ENCODE data around the gene DAND5. TPM values are rescaled to one million over a fixed set of nuclear protein-coding genes. Genes with fewer than 3 reads are reported as not detected.
"Not testable (repeated sequence)": the region's sequence is repeated elsewhere in the genome, so short reads cannot be mapped to it uniquely, and the experiment has no call there.

Gene DAND5
- total RNA-seq, 1 donor from 2014 or later, result not detected

GRCh38 chr19:12954612-12954962 lies 14.8 kb upstream of the DAND5 start:
- Mint-ChIP-seq H3K27me3 (ENCODE audit: unreplicated experiment) (no peaks in the 10 kb centered on the region), H3K9me3 (ENCODE audit: unreplicated experiment) (no peaks in the 10 kb centered on the region), H3K36me3 (ENCODE audit: unreplicated experiment) (peaks cover 23% of the 10 kb centered on the region), H3K27ac (ENCODE audit: unreplicated experiment) (peak overlapping the region; percentile 80), H3K4me3 (ENCODE audit: unreplicated experiment) (no peak overlapping the region), H3K4me1 (ENCODE audit: unreplicated experiment) (peaks cover 36% of the 10 kb centered on the region)
- DNase-seq (ENCODE audit: extremely low spot score, unreplicated experiment), result no peak
- TF ChIP-seq, protein P1, sequence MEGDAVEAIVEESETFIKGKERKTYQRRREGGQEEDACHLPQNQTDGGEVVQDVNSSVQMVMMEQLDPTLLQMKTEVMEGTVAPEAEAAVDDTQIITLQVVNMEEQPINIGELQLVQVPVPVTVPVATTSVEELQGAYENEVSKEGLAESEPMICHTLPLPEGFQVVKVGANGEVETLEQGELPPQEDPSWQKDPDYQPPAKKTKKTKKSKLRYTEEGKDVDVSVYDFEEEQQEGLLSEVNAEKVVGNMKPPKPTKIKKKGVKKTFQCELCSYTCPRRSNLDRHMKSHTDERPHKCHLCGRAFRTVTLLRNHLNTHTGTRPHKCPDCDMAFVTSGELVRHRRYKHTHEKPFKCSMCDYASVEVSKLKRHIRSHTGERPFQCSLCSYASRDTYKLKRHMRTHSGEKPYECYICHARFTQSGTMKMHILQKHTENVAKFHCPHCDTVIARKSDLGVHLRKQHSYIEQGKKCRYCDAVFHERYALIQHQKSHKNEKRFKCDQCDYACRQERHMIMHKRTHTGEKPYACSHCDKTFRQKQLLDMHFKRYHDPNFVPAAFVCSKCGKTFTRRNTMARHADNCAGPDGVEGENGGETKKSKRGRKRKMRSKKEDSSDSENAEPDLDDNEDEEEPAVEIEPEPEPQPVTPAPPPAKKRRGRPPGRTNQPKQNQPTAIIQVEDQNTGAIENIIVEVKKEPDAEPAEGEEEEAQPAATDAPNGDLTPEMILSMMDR (IDR thresholded peaks at IDR 0.05), result no peak

- Mint-ChIP-seq H3K4me3 (ENCODE audit: unreplicated experiment) (peak overlapping the region; percentile 81), H3K4me1 (ENCODE audit: unreplicated experiment) (peaks cover 35% of the 10 kb centered on the region), H3K27ac (ENCODE audit: unreplicated experiment) (peak overlapping the region; percentile 72), H3K36me3 (ENCODE audit: unreplicated experiment) (peaks cover 18% of the 10 kb centered on the region)
- not testable (repeated sequence) for H3K9me3 Mint-ChIP-seq (ENCODE audit: unreplicated experiment); H3K27me3 Mint-ChIP-seq (ENCODE audit: unreplicated experiment); DNase-seq (ENCODE audit: extremely low spot score, unreplicated experiment)
Observed at GRCh38 chr19:12955575-12955974, 13.8 kb upstream of the DAND5 start.

GRCh38 chr19:12955996-12956395 lies 13.4 kb upstream of the DAND5 start:
- H3K36me3 Mint-ChIP-seq (ENCODE audit: unreplicated experiment), result peaks cover 18% of the 10 kb centered on the region
- peaks cover 35% of the 10 kb centered on the region for H3K4me1 Mint-ChIP-seq (ENCODE audit: unreplicated experiment)
- no peaks in the 10 kb centered on the region for H3K9me3 Mint-ChIP-seq (ENCODE audit: unreplicated experiment)
- no peak for DNase-seq (ENCODE audit: extremely low spot score, unreplicated experiment)
- TF ChIP-seq, protein P1 (IDR thresholded peaks at IDR 0.05), result no peak
- no peaks in the 10 kb centered on the region for H3K27me3 Mint-ChIP-seq (ENCODE audit: unreplicated experiment)
- H3K27ac Mint-ChIP-seq (ENCODE audit: unreplicated experiment), result peak overlapping the region; percentile 72
- peak overlapping the region; percentile 81 for H3K4me3 Mint-ChIP-seq (ENCODE audit: unreplicated experiment)

GRCh38 chr19:12956446-12957388 lies 12.7 kb upstream of the DAND5 start, which contains the start of gene GADD45GIP1:
GADD45GIP1 (minus strand) TSS chr19:12957223; CDS start chr19:12957212, 11 bp downstream.
- H3K27me3 Mint-ChIP-seq (ENCODE audit: unreplicated experiment), result no peaks in the 10 kb centered on the region
- peaks cover 35% of the 10 kb centered on the region for H3K4me1 Mint-ChIP-seq (ENCODE audit: unreplicated experiment)
- DNase-seq (ENCODE audit: extremely low spot score, unreplicated experiment), result peak; percentile 94
- TF ChIP-seq, protein P1 (IDR thresholded peaks at IDR 0.05), result no peak
- peak within 1 kb of the TSS; percentile 81 for H3K4me3 Mint-ChIP-seq (ENCODE audit: unreplicated experiment)
- peaks cover 15% of the 10 kb centered on the region for H3K36me3 Mint-ChIP-seq (ENCODE audit: unreplicated experiment)
- H3K9me3 Mint-ChIP-seq (ENCODE audit: unreplicated experiment), result no peaks in the 10 kb centered on the region
- peak within 1 kb of the TSS; percentile 84 for H3K27ac Mint-ChIP-seq (ENCODE audit: unreplicated experiment)

DNA sequence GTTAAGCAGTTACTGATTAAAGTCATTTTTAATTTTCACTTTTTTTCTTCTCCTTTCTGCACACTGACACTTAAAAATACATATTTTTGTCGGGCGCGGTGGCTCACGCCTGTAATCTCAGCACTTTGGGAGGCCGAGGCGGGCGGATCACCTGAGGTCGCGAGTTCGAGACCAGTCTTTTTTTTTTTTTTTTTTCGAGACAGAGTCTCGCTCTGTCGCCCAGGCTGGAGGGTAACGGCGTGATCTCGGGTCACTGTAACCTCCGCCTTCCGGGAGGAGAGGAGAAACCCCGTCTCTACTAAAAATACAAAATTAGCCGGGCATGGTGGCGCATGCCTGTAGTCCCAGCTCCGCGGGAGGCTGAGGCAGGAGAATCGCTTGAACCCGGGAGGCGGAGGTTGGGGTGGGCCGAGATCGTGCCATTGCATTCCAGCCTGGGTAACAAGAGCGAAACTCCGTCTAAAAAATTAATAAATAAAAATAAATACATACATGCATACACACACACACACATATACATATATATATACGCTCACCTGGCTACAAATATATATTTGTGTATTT lies 11.9 kb upstream of the DAND5 start:
- H3K27me3 Mint-ChIP-seq (ENCODE audit: unreplicated experiment); H3K9me3 Mint-ChIP-seq (ENCODE audit: unreplicated experiment); DNase-seq (ENCODE audit: extremely low spot score, unreplicated experiment): not testable (repeated sequence)
- peak overlapping the region; percentile 84 for H3K27ac Mint-ChIP-seq (ENCODE audit: unreplicated experiment)
- peaks cover 32% of the 10 kb centered on the region for H3K4me1 Mint-ChIP-seq (ENCODE audit: unreplicated experiment)
- H3K36me3 Mint-ChIP-seq (ENCODE audit: unreplicated experiment), result peaks cover 12% of the 10 kb centered on the region
- peak overlapping the region; percentile 76 for H3K4me3 Mint-ChIP-seq (ENCODE audit: unreplicated experiment)

GRCh38 chr19:12959481-12959880 lies 9.9 kb upstream of the DAND5 start:
- DNase-seq (ENCODE audit: extremely low spot score, unreplicated experiment), result no peak
- Mint-ChIP-seq H3K36me3 (ENCODE audit: unreplicated experiment) (peaks cover under 1% of the 10 kb centered on the region), H3K4me1 (ENCODE audit: unreplicated experiment) (peaks cover 18% of the 10 kb centered on the region), H3K27me3 (ENCODE audit: unreplicated experiment) (no peaks in the 10 kb centered on the region), H3K9me3 (ENCODE audit: unreplicated experiment) (no peaks in the 10 kb centered on the region), H3K27ac (ENCODE audit: unreplicated experiment) (no peak overlapping the region), H3K4me3 (ENCODE audit: unreplicated experiment) (no peak overlapping the region)
- TF ChIP-seq, protein P1 (IDR thresholded peaks at IDR 0.05), result no peak
